Calu3 (cell line): ENCODE results near the gene RND3. TPM values are rescaled to one million over a fixed set of nuclear protein-coding genes. Genes with fewer than 3 reads are reported as not detected.
A peak's percentile ranks its signal among the peaks of the same experiment; 100 is the strongest.

Experiments
- BruUV-seq: library from RNA; stranded (reverse); fragments of 400-500 nt; replicated peaks from 2 replicates; lab custom pipeline; 2021; lab: Mats Ljungman, UMichigan
- CTCF ChIA-PET: fragments of 300-600 bp; sonication (Branson Sonifier 250); formaldehyde crosslinking; loops from one replicate; lab custom pipeline; 2022; ENCODE audit warnings: antibody characterized with exemption; lab: Charles Lee
- DNase-seq: peaks from one replicate; pipeline ENCODE4 v3.0.0; 2022
- H3K27ac Mint-ChIP-seq: one replicate; pipeline ENCODE4 v1.8.0; 2022; ENCODE audit warnings: mixed read lengths; ENCODE audit not compliant: unreplicated experiment
- H3K27me3 Mint-ChIP-seq: one replicate; pipeline ENCODE4 v1.8.0; 2022; ENCODE audit warnings: mixed read lengths; ENCODE audit not compliant: unreplicated experiment
- H3K36me3 Mint-ChIP-seq: one replicate; pipeline ENCODE4 v1.8.0; 2022; ENCODE audit warnings: mild to moderate bottlenecking, moderate library complexity, mixed read lengths; ENCODE audit not compliant: insufficient read depth, unreplicated experiment
- H3K4me1 Mint-ChIP-seq: one replicate; pipeline ENCODE4 v1.8.0; 2022; ENCODE audit warnings: mild to moderate bottlenecking, low read depth, mixed read lengths; ENCODE audit not compliant: unreplicated experiment
- H3K4me3 Mint-ChIP-seq: one replicate; pipeline ENCODE4 v1.8.0; 2022; ENCODE audit warnings: mild to moderate bottlenecking, low read depth, moderate library complexity, mixed read lengths; ENCODE audit not compliant: unreplicated experiment
- H3K9me3 Mint-ChIP-seq: one replicate; pipeline ENCODE4 v1.8.0; 2022; ENCODE audit warnings: low read depth, mixed read lengths; ENCODE audit not compliant: unreplicated experiment
- intact Hi-C: fragments of 100-400 bp; cut with micrococcal nuclease; formaldehyde crosslinking; loops from one replicate; pipeline ENCODE4 v1.10.0; 2022; ENCODE audit not compliant: unreplicated experiment
- total RNA-seq: library from RNA; stranded (reverse); gene quantifications from 2 replicates; pipeline ENCODE4 v1.2.3, GENCODE V29; 2022
- TF ChIP-seq, protein P1 (sequence below): fragments of 200-600 bp; IDR thresholded peaks from one replicate; pipeline ENCODE4 v1.8.0; 2022; ENCODE audit warnings: antibody characterized with exemption; ENCODE audit not compliant: unreplicated experiment

Gene RND3
- total RNA-seq, 1 experiment from 2014 or later = 118 TPM

DNA sequence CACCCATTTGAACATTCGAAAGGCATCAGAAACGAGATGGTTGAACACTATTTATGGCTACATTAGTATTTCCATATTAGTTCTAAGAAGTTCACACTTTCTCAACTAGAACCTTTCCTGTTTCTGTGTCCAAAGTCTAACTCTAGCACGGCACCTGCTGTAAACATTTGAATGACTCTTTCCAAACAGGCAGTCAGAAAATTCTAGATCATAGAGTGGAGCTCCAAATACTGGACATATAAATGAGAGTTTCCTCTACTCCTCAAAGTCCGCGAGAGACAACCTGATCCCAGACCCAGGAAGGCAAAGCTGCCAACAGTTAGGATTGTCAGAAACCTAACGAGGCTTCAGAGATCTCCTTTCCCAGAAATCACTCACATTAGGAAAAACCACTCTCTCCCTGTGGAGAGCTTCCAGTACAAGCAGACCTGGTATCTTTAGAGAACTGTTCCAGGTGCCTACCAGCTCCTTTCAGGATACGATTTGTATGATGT lies 10.6 kb downstream of the RND3 start:
- no peak for DNase-seq
- Mint-ChIP-seq H3K27me3 (no peaks in the 10 kb centered on the region), H3K27ac (peak overlapping the region; percentile 94), H3K4me1 (peaks cover 87% of the 10 kb centered on the region), H3K9me3 (no peaks in the 10 kb centered on the region), H3K36me3 (peaks cover 100% of the 10 kb centered on the region), H3K4me3 (peak overlapping the region; percentile 94)
- TF ChIP-seq, protein P1, sequence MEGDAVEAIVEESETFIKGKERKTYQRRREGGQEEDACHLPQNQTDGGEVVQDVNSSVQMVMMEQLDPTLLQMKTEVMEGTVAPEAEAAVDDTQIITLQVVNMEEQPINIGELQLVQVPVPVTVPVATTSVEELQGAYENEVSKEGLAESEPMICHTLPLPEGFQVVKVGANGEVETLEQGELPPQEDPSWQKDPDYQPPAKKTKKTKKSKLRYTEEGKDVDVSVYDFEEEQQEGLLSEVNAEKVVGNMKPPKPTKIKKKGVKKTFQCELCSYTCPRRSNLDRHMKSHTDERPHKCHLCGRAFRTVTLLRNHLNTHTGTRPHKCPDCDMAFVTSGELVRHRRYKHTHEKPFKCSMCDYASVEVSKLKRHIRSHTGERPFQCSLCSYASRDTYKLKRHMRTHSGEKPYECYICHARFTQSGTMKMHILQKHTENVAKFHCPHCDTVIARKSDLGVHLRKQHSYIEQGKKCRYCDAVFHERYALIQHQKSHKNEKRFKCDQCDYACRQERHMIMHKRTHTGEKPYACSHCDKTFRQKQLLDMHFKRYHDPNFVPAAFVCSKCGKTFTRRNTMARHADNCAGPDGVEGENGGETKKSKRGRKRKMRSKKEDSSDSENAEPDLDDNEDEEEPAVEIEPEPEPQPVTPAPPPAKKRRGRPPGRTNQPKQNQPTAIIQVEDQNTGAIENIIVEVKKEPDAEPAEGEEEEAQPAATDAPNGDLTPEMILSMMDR = no peak
- no TSS peak for BruUV-seq
- CTCF ChIA-PET = interaction anchor here (1.1 kb wide), 1 partner anchor 134 kb away, joined by 3 read pairs; no protein-coding TSS in a partner anchor
- intact Hi-C loops = no loop called here

DNA sequence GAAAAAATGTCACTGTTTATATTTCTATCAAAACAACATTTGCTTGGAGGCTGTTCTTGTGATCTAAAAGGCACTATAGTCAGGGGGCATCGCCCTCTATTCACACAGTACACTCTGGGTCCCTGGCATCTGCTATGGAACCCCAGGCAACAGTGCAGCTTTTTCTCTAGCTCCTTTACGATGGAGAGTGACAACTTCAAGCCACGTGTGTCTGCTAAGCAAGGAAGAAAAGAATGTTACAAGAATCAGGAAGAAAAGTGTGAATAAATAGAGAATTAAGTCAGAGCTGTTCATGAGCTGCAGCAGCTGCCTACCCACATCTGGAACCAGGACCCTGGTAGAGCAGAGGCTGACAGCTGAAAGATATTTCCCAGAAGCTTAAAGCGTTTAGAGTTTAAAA lies 11.2 kb downstream of the RND3 start:
- peak overlapping the region; percentile 94 for H3K27ac Mint-ChIP-seq
- intact Hi-C loops = no loop called here
- TF ChIP-seq, protein P1 = no peak
- no peaks in the 10 kb centered on the region for H3K27me3 Mint-ChIP-seq
- BruUV-seq = no TSS peak
- peaks cover 99% of the 10 kb centered on the region for H3K36me3 Mint-ChIP-seq
- CTCF ChIA-PET = interaction anchor here (1.0 to 1.1 kb wide), 2 partner anchors 134 to 333 kb away, joined by 3 read pairs; no protein-coding TSS in a partner anchor
- H3K4me1 Mint-ChIP-seq = peaks cover 91% of the 10 kb centered on the region
- no peaks in the 10 kb centered on the region for H3K9me3 Mint-ChIP-seq
- peak overlapping the region; percentile 94 for H3K4me3 Mint-ChIP-seq
- DNase-seq = no peak

DNA sequence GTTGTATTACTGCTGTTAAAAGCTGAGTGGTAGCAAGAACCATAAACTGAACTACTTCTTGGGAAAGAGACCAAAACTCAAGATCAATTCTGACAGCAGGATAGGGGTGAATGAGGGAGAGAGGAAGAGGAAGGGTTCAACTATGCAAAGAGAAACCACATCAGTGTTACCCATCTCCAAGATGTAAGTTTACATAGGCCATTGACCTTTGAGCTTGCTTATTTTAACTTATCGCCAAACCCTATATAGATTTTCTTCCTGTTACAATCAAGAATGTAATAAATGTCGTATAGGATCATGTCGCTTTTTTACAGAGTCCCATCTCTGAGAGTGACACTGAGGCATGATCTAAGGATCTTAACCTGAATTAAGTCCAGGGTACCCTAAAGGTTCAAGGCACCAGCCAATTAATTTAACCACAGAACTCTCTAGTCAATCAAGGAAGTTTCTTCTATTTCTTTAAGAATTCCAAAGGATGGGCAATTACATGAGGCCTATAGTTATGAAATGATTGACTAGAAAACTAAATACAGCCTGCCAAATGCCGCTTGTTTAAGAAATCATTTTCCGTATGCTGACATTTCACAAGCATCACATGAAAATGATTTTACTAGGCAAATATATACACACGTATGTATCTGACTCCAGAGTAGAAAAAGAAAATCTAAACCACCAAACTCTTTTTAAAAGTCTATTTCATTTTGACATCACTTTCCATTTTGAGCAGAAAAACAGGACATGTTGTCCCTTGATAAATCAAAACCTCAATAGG lies 11.8 kb downstream of the RND3 start:
- Mint-ChIP-seq H3K4me3 (peak overlapping the region; percentile 94), H3K4me1 (peaks cover 91% of the 10 kb centered on the region), H3K27ac (peak overlapping the region; percentile 94), H3K36me3 (peaks cover 99% of the 10 kb centered on the region), H3K9me3 (no peaks in the 10 kb centered on the region), H3K27me3 (no peaks in the 10 kb centered on the region)
- BruUV-seq = no TSS peak
- CTCF ChIA-PET = interaction anchor here (1.0 to 1.1 kb wide), 2 partner anchors 135 to 333 kb away, joined by 3 read pairs; no protein-coding TSS in a partner anchor
- DNase-seq = no peak
- TF ChIP-seq, protein P1 = no peak
- intact Hi-C loops = no loop called here

DNA sequence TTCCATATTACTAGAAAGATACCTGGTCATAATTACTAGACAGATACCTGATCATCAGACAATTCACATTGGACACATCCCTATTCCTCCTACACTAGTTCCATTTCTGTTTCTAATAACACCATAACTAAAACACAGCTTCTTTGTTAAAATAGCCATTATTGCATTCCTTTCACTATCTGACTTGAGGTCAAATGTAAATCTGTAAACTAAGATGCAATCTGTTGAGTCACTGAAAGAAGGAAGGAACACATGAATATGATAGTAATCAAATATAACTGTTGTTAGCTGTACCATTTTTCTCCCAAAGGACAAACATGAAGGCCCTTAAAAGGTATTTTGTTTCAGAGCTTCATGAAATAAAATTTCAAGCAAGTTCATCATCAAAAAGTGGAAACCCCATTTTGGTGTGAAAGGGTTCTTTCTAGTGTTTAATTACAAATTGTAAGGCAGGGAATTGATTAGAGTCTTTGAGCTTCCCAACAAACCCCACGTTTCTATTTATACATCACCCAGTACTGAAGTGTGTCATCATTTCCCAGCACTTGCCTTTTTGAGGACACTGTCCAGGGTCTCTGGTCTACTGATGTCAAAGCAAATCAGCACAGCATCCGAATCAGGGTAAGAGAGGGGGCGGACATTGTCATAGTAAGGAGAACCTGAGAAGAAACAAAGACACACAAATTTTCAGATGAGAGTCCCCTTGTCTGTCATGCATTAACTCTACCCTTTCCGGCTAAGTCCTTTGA lies 13.0 kb downstream of the RND3 start:
- peak overlapping the region; percentile 94 for H3K27ac Mint-ChIP-seq
- no peaks in the 10 kb centered on the region for H3K9me3 Mint-ChIP-seq
- intact Hi-C loops = loop anchor here (5.0 kb wide), 3 partner anchors 62 to 763 kb away; no protein-coding TSS in a partner anchor
- H3K27me3 Mint-ChIP-seq = no peaks in the 10 kb centered on the region
- TF ChIP-seq, protein P1 = no peak
- no TSS peak for BruUV-seq
- CTCF ChIA-PET = interaction anchor here (1.0 to 1.1 kb wide), 2 partner anchors 268 to 332 kb away, joined by 3 read pairs; no protein-coding TSS in a partner anchor
- H3K36me3 Mint-ChIP-seq = peaks cover 99% of the 10 kb centered on the region
- H3K4me3 Mint-ChIP-seq = peak overlapping the region; percentile 94
- DNase-seq = no peak
- peaks cover 91% of the 10 kb centered on the region for H3K4me1 Mint-ChIP-seq
